GM23338 (cell line): ENCODE results near the gene SELENOK. TPM values are rescaled to one million over a fixed set of nuclear protein-coding genes. Genes with fewer than 3 reads are reported as not detected.

ENCODE experiments used
- ATAC-seq: fragments of 200-7000 bp; cut with Tn5 transposase; 3 replicates; pipeline ENCODE4 v1.9.1; 2020
- DNase-seq: peaks from one replicate; pipeline ENCODE4 v3.0.0-alpha.2; 2015; ENCODE audit warnings: low spot score
- H2AFZ ChIP-seq: fragments of 200-600 bp; sonication (generic); 2 replicates; pipeline ENCODE4 v1.8.0; 2016; ENCODE audit warnings: antibody characterized with exemption, mild to moderate bottlenecking, moderate library complexity
- H3F3A ChIP-seq: fragments of 200-600 bp; sonication (generic); replicated peaks from 2 replicates; pipeline ENCODE4 v1.8.0; 2017; ENCODE audit warnings: antibody characterized with exemption, mixed run types, low read depth
- H3K27ac ChIP-seq: fragments of 200-600 bp; sonication (generic); 2 replicates; pipeline ENCODE4 v1.6.1; 2016; ENCODE audit warnings: low read depth
- H3K27me3 ChIP-seq: fragments of 200-600 bp; sonication (generic); 2 replicates; pipeline ENCODE4 v1.8.0; 2016; ENCODE audit warnings: mild to moderate bottlenecking, mixed run types, moderate library complexity; ENCODE audit not compliant: insufficient read depth
- H3K36me3 ChIP-seq: fragments of 200-600 bp; sonication (generic); 2 replicates; pipeline ENCODE4 v1.8.0; 2016; ENCODE audit warnings: mild to moderate bottlenecking; ENCODE audit not compliant: insufficient read depth
- H3K4me1 ChIP-seq: fragments of 200-600 bp; sonication (generic); 2 replicates; pipeline ENCODE4 v1.8.0; 2016; ENCODE audit warnings: mild to moderate bottlenecking, moderate library complexity; ENCODE audit not compliant: insufficient read depth
- H3K4me2 ChIP-seq: fragments of 200-600 bp; sonication (generic); 2 replicates; pipeline ENCODE4 v1.7.1; 2017; ENCODE audit warnings: mixed run types
- H3K4me3 ChIP-seq: fragments of 200-600 bp; sonication (generic); 2 replicates; pipeline ENCODE4 v1.6.1; 2016; ENCODE audit warnings: mixed run types
- H3K79me2 ChIP-seq: fragments of 200-600 bp; sonication (generic); replicated peaks from 2 replicates; pipeline ENCODE4 v1.8.0; 2017; ENCODE audit warnings: mild to moderate bottlenecking; ENCODE audit not compliant: insufficient read depth
- H3K9me2 ChIP-seq: fragments of 200-600 bp; sonication (generic); 2 replicates; pipeline ENCODE4 v1.8.0; 2017; ENCODE audit not compliant: insufficient read depth
- H4K20me1 ChIP-seq: fragments of 200-600 bp; sonication (generic); replicated peaks from 2 replicates; pipeline ENCODE4 v1.8.0; 2017; ENCODE audit warnings: mild to moderate bottlenecking; ENCODE audit not compliant: insufficient read depth
- H3K27ac Mint-ChIP-seq: 2 replicates; pipeline ENCODE4 v1.8.0; 2020; ENCODE audit warnings: inconsistent platforms, mild to moderate bottlenecking, moderate library complexity, mixed read lengths
- H3K27me3 Mint-ChIP-seq: 3 replicates; pipeline ENCODE4 v1.8.0; 2022; ENCODE audit warnings: low read depth, mild to moderate bottlenecking, moderate library complexity, mixed read lengths, inconsistent platforms; ENCODE audit not compliant: insufficient read depth, poor library complexity
- H3K36me3 Mint-ChIP-seq: 3 replicates; pipeline ENCODE4 v1.8.0; 2021; ENCODE audit warnings: low read depth, mild to moderate bottlenecking, inconsistent platforms, moderate library complexity, mixed read lengths
- H3K4me1 Mint-ChIP-seq: 3 replicates; pipeline ENCODE4 v1.8.0; 2020; ENCODE audit warnings: mild to moderate bottlenecking, inconsistent platforms, mixed read lengths
- H3K4me3 Mint-ChIP-seq: 3 replicates; pipeline ENCODE4 v1.8.0; 2021; ENCODE audit warnings: moderate library complexity, mild to moderate bottlenecking, inconsistent platforms, mixed read lengths
- H3K9me3 Mint-ChIP-seq: 3 replicates; pipeline ENCODE4 v1.8.0; 2020; ENCODE audit warnings: moderate library complexity, mild to moderate bottlenecking, inconsistent platforms, mixed read lengths
- CREB1 ChIP-seq: fragments of 250-450 bp; sonication (Bioruptor Pico); IDR thresholded peaks from 2 replicates; pipeline ENCODE4 v1.5.0; 2020; ENCODE audit warnings: low read depth, mild to moderate bottlenecking, moderate library complexity
- EZH2 ChIP-seq: fragments of 200-600 bp; sonication (generic); IDR thresholded peaks from one replicate; pipeline ENCODE4 v1.8.0; 2017; ENCODE audit warnings: antibody characterized with exemption, mild to moderate bottlenecking, low read depth; ENCODE audit not compliant: unreplicated experiment
- EZH2phosphoT487 ChIP-seq: fragments of 200-600 bp; sonication (generic); IDR thresholded peaks from one replicate; pipeline ENCODE4 v1.8.1; 2018; ENCODE audit warnings: antibody characterized with exemption; ENCODE audit not compliant: unreplicated experiment
- NANOG ChIP-seq: IDR thresholded peaks from 2 replicates; pipeline ENCODE4 v1.6.1; 2016; ENCODE audit warnings: antibody characterized with exemption, borderline replicate concordance
- POLR2AphosphoS5 ChIP-seq: IDR thresholded peaks from 2 replicates; pipeline ENCODE4 v1.6.1; 2016; ENCODE audit warnings: antibody characterized with exemption, low read depth
- ZNF114 ChIP-seq: fragments of 250-450 bp; sonication (Bioruptor Pico); IDR thresholded peaks from 2 replicates; pipeline ENCODE4 v1.5.0; 2020; ENCODE audit warnings: mild to moderate bottlenecking, moderate library complexity
- polyA plus RNA-seq: library from polyadenylated mRNA; unstranded; fragments of >200 nt; fragmentation: Nextera tagmentation; extraction: Ambion mirVana; gene quantifications from 2 replicates; pipeline ENCODE4 v1.2.1, GENCODE V29; 2016
- total RNA-seq: library from RNA; depleted of rRNA; stranded (reverse); fragments of >200 nt; shearing (Covaris generic); gene quantifications from 2 replicates; pipeline ENCODE4 v1.2.3, GENCODE V29; 2014
- TF ChIP-seq, protein P1 (sequence below), 2 experiments: fragments of 200-600 bp in 1 of 2; sonication (generic) in 1 of 2; conservative IDR thresholded peaks; 2 replicates each; pipeline versions ENCODE4 v1.5.1 to v1.6.1; 2016 to 2017; ENCODE audit warnings: antibody characterized with exemption in 2 of 2, low read depth in 2 of 2, mild to moderate bottlenecking in 2 of 2, moderate library complexity in 1 of 2
- TF ChIP-seq, protein P2 (sequence below): IDR thresholded peaks from 2 replicates; pipeline ENCODE4 v1.6.1; 2016; ENCODE audit warnings: antibody characterized with exemption
- TF ChIP-seq, protein P3 (sequence below): IDR thresholded peaks from one replicate; pipeline ENCODE4 v1.6.1; 2018; ENCODE audit warnings: antibody characterized with exemption; ENCODE audit not compliant: unreplicated experiment

The SELENOK gene
- total and polyA plus RNA-seq, 2 experiments from 2014 or later = 21.4 to 168 TPM

DNA sequence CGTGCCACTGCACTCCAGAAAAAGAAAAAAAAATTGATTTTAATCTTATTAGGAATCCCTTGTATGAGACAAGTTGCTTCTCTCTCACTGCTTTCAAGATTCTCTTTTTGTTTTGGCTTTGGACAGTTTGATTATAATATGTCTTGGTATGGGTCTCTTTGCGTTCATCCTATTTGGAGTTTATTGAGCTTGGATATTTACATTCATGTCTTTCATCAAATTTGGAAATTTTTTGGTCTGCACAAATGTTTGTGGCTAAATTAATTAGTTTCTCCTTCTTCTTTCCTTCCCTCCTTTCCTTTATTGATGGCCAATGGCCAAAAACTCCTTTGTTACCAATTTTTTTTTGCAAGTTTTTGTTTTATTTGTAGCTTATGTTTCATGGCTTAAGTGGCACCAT is 28.1 kb upstream of the SELENOK start:
- no peaks in the 10 kb centered on the region; the same call in 2 of the 3 replicates for H3K9me3 Mint-ChIP-seq
- no peak overlapping the region for H2AFZ ChIP-seq
- no peak for ATAC-seq
- H3K27ac Mint-ChIP-seq = no peak overlapping the region
- H3K27ac ChIP-seq = no peak overlapping the region
- TF ChIP-seq ZNF114 (CRISPR knock-in tag) (no peak), EZH2 (no peak), POLR2AphosphoS5 (no peak), CREB1 (CRISPR knock-in tag) (no peak), EZH2phosphoT487 (no peak)
- TF ChIP-seq, protein P1, sequence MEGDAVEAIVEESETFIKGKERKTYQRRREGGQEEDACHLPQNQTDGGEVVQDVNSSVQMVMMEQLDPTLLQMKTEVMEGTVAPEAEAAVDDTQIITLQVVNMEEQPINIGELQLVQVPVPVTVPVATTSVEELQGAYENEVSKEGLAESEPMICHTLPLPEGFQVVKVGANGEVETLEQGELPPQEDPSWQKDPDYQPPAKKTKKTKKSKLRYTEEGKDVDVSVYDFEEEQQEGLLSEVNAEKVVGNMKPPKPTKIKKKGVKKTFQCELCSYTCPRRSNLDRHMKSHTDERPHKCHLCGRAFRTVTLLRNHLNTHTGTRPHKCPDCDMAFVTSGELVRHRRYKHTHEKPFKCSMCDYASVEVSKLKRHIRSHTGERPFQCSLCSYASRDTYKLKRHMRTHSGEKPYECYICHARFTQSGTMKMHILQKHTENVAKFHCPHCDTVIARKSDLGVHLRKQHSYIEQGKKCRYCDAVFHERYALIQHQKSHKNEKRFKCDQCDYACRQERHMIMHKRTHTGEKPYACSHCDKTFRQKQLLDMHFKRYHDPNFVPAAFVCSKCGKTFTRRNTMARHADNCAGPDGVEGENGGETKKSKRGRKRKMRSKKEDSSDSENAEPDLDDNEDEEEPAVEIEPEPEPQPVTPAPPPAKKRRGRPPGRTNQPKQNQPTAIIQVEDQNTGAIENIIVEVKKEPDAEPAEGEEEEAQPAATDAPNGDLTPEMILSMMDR (conservative IDR thresholded peaks at IDR 0.05; ENCODE audit: low read depth in 2 of 2) = no peak
- TF ChIP-seq, protein P2, sequence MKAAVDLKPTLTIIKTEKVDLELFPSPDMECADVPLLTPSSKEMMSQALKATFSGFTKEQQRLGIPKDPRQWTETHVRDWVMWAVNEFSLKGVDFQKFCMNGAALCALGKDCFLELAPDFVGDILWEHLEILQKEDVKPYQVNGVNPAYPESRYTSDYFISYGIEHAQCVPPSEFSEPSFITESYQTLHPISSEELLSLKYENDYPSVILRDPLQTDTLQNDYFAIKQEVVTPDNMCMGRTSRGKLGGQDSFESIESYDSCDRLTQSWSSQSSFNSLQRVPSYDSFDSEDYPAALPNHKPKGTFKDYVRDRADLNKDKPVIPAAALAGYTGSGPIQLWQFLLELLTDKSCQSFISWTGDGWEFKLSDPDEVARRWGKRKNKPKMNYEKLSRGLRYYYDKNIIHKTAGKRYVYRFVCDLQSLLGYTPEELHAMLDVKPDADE = no peak
- TF ChIP-seq, protein P3, sequence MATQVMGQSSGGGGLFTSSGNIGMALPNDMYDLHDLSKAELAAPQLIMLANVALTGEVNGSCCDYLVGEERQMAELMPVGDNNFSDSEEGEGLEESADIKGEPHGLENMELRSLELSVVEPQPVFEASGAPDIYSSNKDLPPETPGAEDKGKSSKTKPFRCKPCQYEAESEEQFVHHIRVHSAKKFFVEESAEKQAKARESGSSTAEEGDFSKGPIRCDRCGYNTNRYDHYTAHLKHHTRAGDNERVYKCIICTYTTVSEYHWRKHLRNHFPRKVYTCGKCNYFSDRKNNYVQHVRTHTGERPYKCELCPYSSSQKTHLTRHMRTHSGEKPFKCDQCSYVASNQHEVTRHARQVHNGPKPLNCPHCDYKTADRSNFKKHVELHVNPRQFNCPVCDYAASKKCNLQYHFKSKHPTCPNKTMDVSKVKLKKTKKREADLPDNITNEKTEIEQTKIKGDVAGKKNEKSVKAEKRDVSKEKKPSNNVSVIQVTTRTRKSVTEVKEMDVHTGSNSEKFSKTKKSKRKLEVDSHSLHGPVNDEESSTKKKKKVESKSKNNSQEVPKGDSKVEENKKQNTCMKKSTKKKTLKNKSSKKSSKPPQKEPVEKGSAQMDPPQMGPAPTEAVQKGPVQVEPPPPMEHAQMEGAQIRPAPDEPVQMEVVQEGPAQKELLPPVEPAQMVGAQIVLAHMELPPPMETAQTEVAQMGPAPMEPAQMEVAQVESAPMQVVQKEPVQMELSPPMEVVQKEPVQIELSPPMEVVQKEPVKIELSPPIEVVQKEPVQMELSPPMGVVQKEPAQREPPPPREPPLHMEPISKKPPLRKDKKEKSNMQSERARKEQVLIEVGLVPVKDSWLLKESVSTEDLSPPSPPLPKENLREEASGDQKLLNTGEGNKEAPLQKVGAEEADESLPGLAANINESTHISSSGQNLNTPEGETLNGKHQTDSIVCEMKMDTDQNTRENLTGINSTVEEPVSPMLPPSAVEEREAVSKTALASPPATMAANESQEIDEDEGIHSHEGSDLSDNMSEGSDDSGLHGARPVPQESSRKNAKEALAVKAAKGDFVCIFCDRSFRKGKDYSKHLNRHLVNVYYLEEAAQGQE = no peak
- H3K27me3 ChIP-seq = no peaks in the 10 kb centered on the region
- no peaks in the 10 kb centered on the region for H4K20me1 ChIP-seq
- no peak for DNase-seq
- H3K4me1 ChIP-seq = no peaks in the 10 kb centered on the region
- H3K4me3 ChIP-seq = no peak overlapping the region
- no peaks in the 10 kb centered on the region for H3K79me2 ChIP-seq
- H3K9me2 ChIP-seq = no peaks in the 10 kb centered on the region
- no peak overlapping the region for H3K4me2 ChIP-seq
- no peaks in the 10 kb centered on the region for H3K27me3 Mint-ChIP-seq
- no peak overlapping the region for H3K4me3 Mint-ChIP-seq
- no peaks in the 10 kb centered on the region; the same call in 2 of the 3 replicates for H3K36me3 Mint-ChIP-seq
- H3K36me3 ChIP-seq = no peaks in the 10 kb centered on the region
- no peaks in the 10 kb centered on the region for H3K4me1 Mint-ChIP-seq
- H3F3A ChIP-seq = no peaks in the 10 kb centered on the region

DNA sequence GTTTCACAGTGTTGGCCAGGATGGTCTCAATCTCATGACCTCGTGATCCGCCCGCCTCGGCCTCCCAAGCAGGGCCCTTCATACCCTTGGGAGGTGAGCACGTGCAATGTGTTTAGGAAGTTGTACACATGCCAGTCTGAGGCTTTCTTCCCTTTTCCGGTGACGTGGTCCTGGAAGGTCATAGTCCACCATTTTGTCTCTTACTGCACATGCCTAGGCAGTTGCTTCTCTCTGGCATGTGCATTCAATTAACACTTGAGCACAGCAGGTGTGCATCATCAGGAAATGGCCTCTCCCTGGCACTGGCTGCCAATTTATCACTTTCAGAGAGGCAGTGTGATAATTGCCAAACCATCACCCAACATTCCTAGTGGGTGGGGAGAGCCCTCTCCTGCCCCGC is 21.7 kb upstream of the SELENOK start:
- Mint-ChIP-seq H3K27ac (no peak overlapping the region), H3K36me3 (no peaks in the 10 kb centered on the region), H3K4me3 (no peak overlapping the region), H3K9me3 (no peaks in the 10 kb centered on the region; the same call in 2 of the 3 replicates), H3K4me1 (no peaks in the 10 kb centered on the region; the same call in 2 of the 3 replicates), H3K27me3 (peaks cover 3% of the 10 kb centered on the region)
- Histone ChIP-seq H3F3A (no peaks in the 10 kb centered on the region), H3K27me3 (no peaks in the 10 kb centered on the region), H3K36me3 (no peaks in the 10 kb centered on the region), H2AFZ (no peak overlapping the region), H3K9me2 (no peaks in the 10 kb centered on the region), H3K4me2 (no peak overlapping the region), H3K4me3 (no peak overlapping the region), H3K79me2 (no peaks in the 10 kb centered on the region), H3K4me1 (no peaks in the 10 kb centered on the region), H3K27ac (no peak overlapping the region), H4K20me1 (no peaks in the 10 kb centered on the region)
- ATAC-seq = no peak
- TF ChIP-seq NANOG = no peak
- DNase-seq = no peak
